H9 (cell line): ENCODE data around the gene SATB1. TPM values are rescaled to one million over a fixed set of nuclear protein-coding genes. Genes with fewer than 3 reads are reported as not detected.

Source experiments
- DNase-seq: peaks from one replicate; pipeline ENCODE4 v3.0.0-alpha.2; 2017
- H2AFZ ChIP-seq: one replicate; pipeline ENCODE4 v1.6.1; 2013; ENCODE audit warnings: mild to moderate bottlenecking, low read length, control low read depth, moderate library complexity
- H2AK5ac ChIP-seq: 2 replicates; pipeline ENCODE4 v1.6.1; 2013; ENCODE audit warnings: low read length, control low read depth, mixed read lengths; ENCODE audit not compliant: insufficient read length
- H2BK120ac ChIP-seq: one replicate; pipeline ENCODE4 v1.6.1; 2013; ENCODE audit warnings: low read depth, mild to moderate bottlenecking, low read length, control low read depth, inconsistent platforms; ENCODE audit not compliant: poor library complexity, severe bottlenecking
- H2BK12ac ChIP-seq: 2 replicates; pipeline ENCODE4 v1.6.1; 2013; ENCODE audit warnings: low read length, control low read depth, mixed read lengths, low read depth; ENCODE audit not compliant: insufficient read length
- H2BK15ac ChIP-seq: 2 replicates; pipeline ENCODE4 v1.6.1; 2013; ENCODE audit warnings: low read depth, low read length, control low read depth
- H2BK20ac ChIP-seq: one replicate; pipeline ENCODE4 v1.6.1; 2013; ENCODE audit warnings: low read depth, mild to moderate bottlenecking, low read length, control low read depth, inconsistent platforms; ENCODE audit not compliant: poor library complexity, severe bottlenecking
- H2BK5ac ChIP-seq: 2 replicates; pipeline ENCODE4 v1.6.1; 2013; ENCODE audit warnings: low read length, control low read depth, mixed read lengths; ENCODE audit not compliant: insufficient read length
- H3K14ac ChIP-seq: 2 replicates; pipeline ENCODE4 v1.6.1; 2013; ENCODE audit warnings: low read length, control low read depth; ENCODE audit not compliant: insufficient read depth
- H3K18ac ChIP-seq: 2 replicates; pipeline ENCODE4 v1.6.1; 2013; ENCODE audit warnings: low read depth, mild to moderate bottlenecking, mixed read lengths, low read length, control low read depth; ENCODE audit not compliant: insufficient read length
- H3K23ac ChIP-seq: 2 replicates; pipeline ENCODE4 v1.6.1; 2013; ENCODE audit warnings: low read length, control low read depth, mixed read lengths, low read depth; ENCODE audit not compliant: insufficient read length
- H3K23me2 ChIP-seq: 2 replicates; pipeline ENCODE4 v1.6.1; 2013; ENCODE audit warnings: low read depth, mild to moderate bottlenecking, mixed read lengths, low read length, control low read depth; ENCODE audit not compliant: insufficient read length, poor library complexity, severe bottlenecking
- H3K27ac ChIP-seq: 2 replicates; pipeline ENCODE4 v1.5.1; 2013; ENCODE audit warnings: low read length, control low read depth, mixed read lengths, low read depth; ENCODE audit not compliant: insufficient read length
- H3K27me3 ChIP-seq: 2 replicates; pipeline ENCODE4 v1.6.1; 2013; ENCODE audit warnings: low read length, control low read depth, inconsistent platforms; ENCODE audit not compliant: insufficient read depth
- H3K4ac ChIP-seq: 2 replicates; pipeline ENCODE4 v1.6.1; 2013; ENCODE audit warnings: low read depth, mild to moderate bottlenecking, control low read depth, inconsistent platforms, low read length, moderate library complexity
- H3K4me1 ChIP-seq: 2 replicates; pipeline ENCODE4 v1.6.1; 2013; ENCODE audit warnings: low read length, control low read depth, inconsistent platforms; ENCODE audit not compliant: insufficient read depth
- H3K4me2 ChIP-seq: 2 replicates; pipeline ENCODE4 v1.6.1; 2013; ENCODE audit warnings: low read length, control low read depth, mixed read lengths; ENCODE audit not compliant: insufficient read length, insufficient read depth
- H3K56ac ChIP-seq: 2 replicates; pipeline ENCODE4 v1.6.1; 2013; ENCODE audit warnings: low read depth, mild to moderate bottlenecking, mixed read lengths, low read length, control low read depth; ENCODE audit not compliant: insufficient read length
- H3K79me1 ChIP-seq: 2 replicates; pipeline ENCODE4 v1.6.1; 2013; ENCODE audit warnings: low read depth, mild to moderate bottlenecking, moderate library complexity, low read length, control low read depth, inconsistent platforms; ENCODE audit not compliant: insufficient read depth, poor library complexity, severe bottlenecking
- H3K79me2 ChIP-seq: 2 replicates; pipeline ENCODE4 v1.6.1; 2013; ENCODE audit warnings: low read length, control low read depth, inconsistent platforms; ENCODE audit not compliant: insufficient read depth
- H3K9ac ChIP-seq: 2 replicates; pipeline ENCODE4 v1.6.1; 2013; ENCODE audit warnings: low read length, control low read depth, mixed read lengths; ENCODE audit not compliant: insufficient read length; ENCODE audit errors: extremely low read depth
- H3K9me3 ChIP-seq: one replicate; pipeline ENCODE4 v1.6.1; 2013; ENCODE audit warnings: low read depth, low read length, inconsistent platforms; ENCODE audit not compliant: control insufficient read depth
- H3T11ph ChIP-seq: one replicate; pipeline ENCODE4 v1.6.1; 2013; ENCODE audit warnings: mild to moderate bottlenecking, low read length, control low read depth, inconsistent platforms
- H4K20me1 ChIP-seq: one replicate; pipeline ENCODE4 v1.6.1; 2013; ENCODE audit not compliant: control insufficient read depth, insufficient read length, insufficient read depth
- H4K5ac ChIP-seq: 2 replicates; pipeline ENCODE4 v1.6.1; 2013; ENCODE audit warnings: low read depth, mild to moderate bottlenecking, mixed read lengths, low read length, control low read depth; ENCODE audit not compliant: insufficient read length
- H4K8ac ChIP-seq: replicated peaks from 2 replicates; pipeline ENCODE4 v1.6.1; 2013; ENCODE audit warnings: low read length, control low read depth, mixed read lengths, low read depth; ENCODE audit not compliant: insufficient read length
- H4K91ac ChIP-seq: 2 replicates; pipeline ENCODE4 v1.6.1; 2013; ENCODE audit warnings: low read depth, mild to moderate bottlenecking, moderate library complexity, mixed read lengths, low read length, control low read depth; ENCODE audit not compliant: insufficient read length
- H3K27ac Mint-ChIP-seq, 3 experiments: 2 replicates in 2 of 3; 3 replicates in 1 of 3; pipeline ENCODE4 v1.8.0; 2020 to 2021; ENCODE audit warnings: mixed read lengths in 3 of 3, mild to moderate bottlenecking in 1 of 3, moderate library complexity in 1 of 3
- H3K27me3 Mint-ChIP-seq: 2 replicates; pipeline ENCODE4 v1.8.0; 2021; ENCODE audit warnings: low read depth, mild to moderate bottlenecking, moderate library complexity, mixed read lengths
- H3K36me3 Mint-ChIP-seq, 3 experiments: 2 replicates in 2 of 3; 3 replicates in 1 of 3; pipeline ENCODE4 v1.8.0; 2020 to 2021; ENCODE audit warnings: low read depth in 3 of 3, mixed read lengths in 3 of 3; ENCODE audit not compliant: insufficient read depth in 1 of 3
- H3K4me1 Mint-ChIP-seq, 2 experiments: 2 replicates each; pipeline ENCODE4 v1.8.0; 2020; ENCODE audit warnings: mixed read lengths in 2 of 2
- H3K4me3 Mint-ChIP-seq, 2 experiments: 2 replicates in 1 of 2; 3 replicates in 1 of 2; pipeline ENCODE4 v1.8.0; 2020 to 2021; ENCODE audit warnings: mild to moderate bottlenecking in 2 of 2, mixed read lengths in 2 of 2, moderate library complexity in 1 of 2
- H3K9me3 Mint-ChIP-seq, 2 experiments: 2 replicates in 1 of 2; 3 replicates in 1 of 2; pipeline ENCODE4 v1.8.0; 2020; ENCODE audit warnings: mild to moderate bottlenecking in 2 of 2, mixed read lengths in 2 of 2, moderate library complexity in 1 of 2
- CTCF ChIP-seq: fragments of 200-600 bp; sonication (generic); conservative IDR thresholded peaks from 3 replicates; pipeline ENCODE4 v1.8.0; 2021; ENCODE audit warnings: antibody characterized with exemption, mild to moderate bottlenecking
- WGBS: extraction: QIAGEN DNeasy Blood & Tissue Kit; methylation state at CpG from one replicate; pipeline ENCODE4 v1.1.7; 2013; ENCODE audit warnings: missing lambda C conversion rate, low lambda C conversion rate, mixed read lengths; ENCODE audit not compliant: insufficient read length; ENCODE audit errors: extremely low coverage; 5-methylcytosine and 5-hydroxymethylcytosine counted together
- total RNA-seq: library from RNA; stranded (reverse); gene quantifications from 2 replicates; pipeline ENCODE4 v1.2.1, GENCODE V29; 2021

The SATB1 gene
- total RNA-seq, 1 experiment from 2014 or later: 30.7 TPM

DNA sequence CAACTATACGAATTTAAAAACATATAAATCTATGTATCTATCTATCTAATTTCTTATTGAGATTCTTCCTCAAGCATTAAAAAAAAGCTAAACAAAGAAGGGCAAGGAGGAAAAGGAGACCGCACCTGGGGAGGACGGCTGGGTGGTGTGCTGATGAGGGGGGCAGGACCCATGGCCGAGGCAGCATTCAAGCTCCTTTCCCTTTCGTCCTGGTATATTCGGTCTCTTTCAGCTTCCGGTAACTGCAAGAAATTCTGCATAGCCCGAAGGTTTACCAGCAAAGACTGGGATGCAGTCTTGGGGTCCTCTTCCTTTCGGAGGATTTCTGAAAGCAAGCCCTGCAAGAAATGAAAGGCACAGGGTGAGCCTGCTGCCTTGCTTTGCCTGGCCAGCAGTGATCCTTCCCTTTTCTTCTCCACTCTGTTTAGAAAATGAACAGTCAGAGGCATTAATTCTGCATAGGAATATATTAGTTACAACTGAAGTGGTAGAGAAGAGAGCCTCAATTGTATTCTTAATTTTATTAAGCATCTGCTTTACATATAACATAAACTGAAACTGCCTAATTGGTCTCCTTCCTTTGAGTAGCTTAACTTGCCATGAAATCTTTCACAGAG, 38.8 kb downstream of the SATB1 start:
- H3K4me2 ChIP-seq: no peak overlapping the region
- Mint-ChIP-seq H3K27ac (0 out of 7 replicates have a peak overlapping the region, but pooled peaks of 1 of the 3 experiments have one; percentile 18), H3K27me3 (no peaks in the 10 kb centered on the region)

More for the DNA sequence above, 38.8 kb downstream of the SATB1 start:
- Histone ChIP-seq H3K4me1 (no peaks in the 10 kb centered on the region), H4K20me1 (no peaks in the 10 kb centered on the region), H3K9me3 (no peaks in the 10 kb centered on the region), H2AFZ (no peak overlapping the region), H4K91ac (no peak overlapping the region), H4K8ac (no peak overlapping the region), H3K9ac (no peak overlapping the region), H3K18ac (no peak overlapping the region), H3T11ph (no peak overlapping the region), H3K27ac (no peak overlapping the region), H3K79me1 (no peaks in the 10 kb centered on the region), H2AK5ac (no peak overlapping the region), H3K56ac (no peak overlapping the region), H2BK20ac (no peak overlapping the region), H4K5ac (no peak overlapping the region), H2BK12ac (no peak overlapping the region), H3K23ac (no peak overlapping the region), H2BK5ac (no peak overlapping the region), H3K23me2 (no peaks in the 10 kb centered on the region), H3K14ac (no peak overlapping the region; the same call in 1 of the 2 replicates), H3K79me2 (no peaks in the 10 kb centered on the region), H3K4ac (no peak overlapping the region), H2BK15ac (no peak overlapping the region), H3K27me3 (no peaks in the 10 kb centered on the region), H2BK120ac (no peak overlapping the region)
- no peak for DNase-seq
- Mint-ChIP-seq H3K9me3 (no peaks in the 10 kb centered on the region), H3K4me1 (peaks cover 0 to 20% of the 10 kb centered on the region in 2 experiments; a peak in 2 of 4 replicates), H3K36me3 (peaks cover 0 to 10% (median 0%) of the 10 kb centered on the region in 3 experiments; a peak in 2 of 7 replicates), H3K4me3 (no peak overlapping the region)
- no CpG with 5 or more reads among the region's 9 CpGs for WGBS
- TF ChIP-seq CTCF: no peak
